Parathyroid adenoma (tissue), 2 donors: Measurements from ENCODE around the gene ADCY5.

Source experiments
- H2AFZ ChIP-seq: fragments of 300-600 bp; sonication (generic); one replicate; pipeline ENCODE4 v1.7.0; 2017; ENCODE audit warnings: antibody characterized with exemption, mild to moderate bottlenecking
- H3K27ac ChIP-seq: fragments of 300-600 bp; sonication (generic); one replicate; pipeline ENCODE4 v1.7.0; 2017
- H3K27me3 ChIP-seq: fragments of 300-600 bp; sonication (generic); one replicate; pipeline ENCODE4 v1.7.0; 2017; ENCODE audit warnings: low read length; ENCODE audit not compliant: control insufficient read depth, insufficient read depth
- H3K36me3 ChIP-seq: fragments of 300-600 bp; sonication (generic); one replicate; pipeline ENCODE4 v1.7.0; 2017; ENCODE audit warnings: low read length; ENCODE audit not compliant: control insufficient read depth, insufficient read depth
- H3K4me1 ChIP-seq: fragments of 300-600 bp; sonication (generic); one replicate; pipeline ENCODE4 v1.7.0; 2017; ENCODE audit warnings: control low read depth
- H3K4me2 ChIP-seq: fragments of 300-600 bp; sonication (generic); one replicate; pipeline ENCODE4 v1.7.0; 2017; ENCODE audit warnings: low read length
- H3K4me3 ChIP-seq: fragments of 300-600 bp; sonication (generic); one replicate; pipeline ENCODE4 v1.7.0; 2017; ENCODE audit warnings: low read depth, low read length
- H3K79me2 ChIP-seq: fragments of 300-600 bp; sonication (generic); one replicate; pipeline ENCODE4 v1.7.0; 2017; ENCODE audit warnings: control low read depth
- H3K9ac ChIP-seq: fragments of 300-600 bp; sonication (generic); one replicate; pipeline ENCODE4 v1.7.0; 2017; ENCODE audit warnings: mild to moderate bottlenecking
- H3K9me3 ChIP-seq: fragments of 300-600 bp; sonication (generic); one replicate; pipeline ENCODE4 v1.7.0; 2017; ENCODE audit warnings: low read length; ENCODE audit not compliant: control insufficient read depth
- TF ChIP-seq, protein P1 (sequence below): fragments of 300-600 bp; sonication (generic); IDR thresholded peaks from one replicate; pipeline ENCODE4 v1.7.0; 2017; ENCODE audit warnings: antibody characterized with exemption, mild to moderate bottlenecking
- donor health status: primary hyperparathyroidism.

The ADCY5 gene

GRCh38 chr3:123290107-123290930 lies 158.6 kb downstream of the ADCY5 start:
- Histone ChIP-seq H3K79me2 (no peaks in the 10 kb centered on the region), H3K4me2 (no peak overlapping the region), H2AFZ (no peak overlapping the region), H3K9me3 (no peaks in the 10 kb centered on the region), H3K4me3 (no peak overlapping the region), H3K36me3 (no peaks in the 10 kb centered on the region), H3K27ac (no peak overlapping the region), H3K27me3 (no peaks in the 10 kb centered on the region), H3K4me1 (no peaks in the 10 kb centered on the region), H3K9ac (no peak overlapping the region)
- TF ChIP-seq, protein P1, sequence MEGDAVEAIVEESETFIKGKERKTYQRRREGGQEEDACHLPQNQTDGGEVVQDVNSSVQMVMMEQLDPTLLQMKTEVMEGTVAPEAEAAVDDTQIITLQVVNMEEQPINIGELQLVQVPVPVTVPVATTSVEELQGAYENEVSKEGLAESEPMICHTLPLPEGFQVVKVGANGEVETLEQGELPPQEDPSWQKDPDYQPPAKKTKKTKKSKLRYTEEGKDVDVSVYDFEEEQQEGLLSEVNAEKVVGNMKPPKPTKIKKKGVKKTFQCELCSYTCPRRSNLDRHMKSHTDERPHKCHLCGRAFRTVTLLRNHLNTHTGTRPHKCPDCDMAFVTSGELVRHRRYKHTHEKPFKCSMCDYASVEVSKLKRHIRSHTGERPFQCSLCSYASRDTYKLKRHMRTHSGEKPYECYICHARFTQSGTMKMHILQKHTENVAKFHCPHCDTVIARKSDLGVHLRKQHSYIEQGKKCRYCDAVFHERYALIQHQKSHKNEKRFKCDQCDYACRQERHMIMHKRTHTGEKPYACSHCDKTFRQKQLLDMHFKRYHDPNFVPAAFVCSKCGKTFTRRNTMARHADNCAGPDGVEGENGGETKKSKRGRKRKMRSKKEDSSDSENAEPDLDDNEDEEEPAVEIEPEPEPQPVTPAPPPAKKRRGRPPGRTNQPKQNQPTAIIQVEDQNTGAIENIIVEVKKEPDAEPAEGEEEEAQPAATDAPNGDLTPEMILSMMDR = no peak

- no peak overlapping the region for H2AFZ ChIP-seq
- no peak overlapping the region for H3K4me3 ChIP-seq
- H3K4me2 ChIP-seq = no peak overlapping the region
- no peaks in the 10 kb centered on the region for H3K79me2 ChIP-seq
- TF ChIP-seq, protein P1 = no peak
- H3K4me1 ChIP-seq = no peaks in the 10 kb centered on the region
- H3K9ac ChIP-seq = no peak overlapping the region
- H3K36me3 ChIP-seq = no peaks in the 10 kb centered on the region
- H3K27ac ChIP-seq = no peak overlapping the region
- no peaks in the 10 kb centered on the region for H3K27me3 ChIP-seq
- H3K9me3 ChIP-seq = no peaks in the 10 kb centered on the region
Observed at GRCh38 chr3:123289391-123290106, 159.3 kb downstream of the ADCY5 start.

DNA sequence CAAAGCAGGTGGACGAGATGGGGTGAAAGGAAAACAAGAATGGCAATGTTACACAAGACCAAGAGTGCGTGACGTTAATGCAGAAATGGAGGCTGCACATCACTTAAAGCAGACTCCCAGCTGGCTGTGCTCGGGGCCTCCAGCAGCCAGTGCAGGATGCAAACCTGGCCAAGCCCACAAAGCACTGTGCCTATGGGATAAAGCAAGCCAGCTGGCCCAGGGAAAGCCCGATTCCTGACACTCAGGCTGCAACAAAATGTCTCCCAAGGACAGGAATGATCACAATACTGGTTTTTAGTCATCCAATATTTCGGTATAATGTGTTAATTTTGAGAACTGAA lies 161.0 kb downstream of the ADCY5 start:
- H3K4me2 ChIP-seq = no peak overlapping the region
- H3K27ac ChIP-seq = no peak overlapping the region

DNA sequence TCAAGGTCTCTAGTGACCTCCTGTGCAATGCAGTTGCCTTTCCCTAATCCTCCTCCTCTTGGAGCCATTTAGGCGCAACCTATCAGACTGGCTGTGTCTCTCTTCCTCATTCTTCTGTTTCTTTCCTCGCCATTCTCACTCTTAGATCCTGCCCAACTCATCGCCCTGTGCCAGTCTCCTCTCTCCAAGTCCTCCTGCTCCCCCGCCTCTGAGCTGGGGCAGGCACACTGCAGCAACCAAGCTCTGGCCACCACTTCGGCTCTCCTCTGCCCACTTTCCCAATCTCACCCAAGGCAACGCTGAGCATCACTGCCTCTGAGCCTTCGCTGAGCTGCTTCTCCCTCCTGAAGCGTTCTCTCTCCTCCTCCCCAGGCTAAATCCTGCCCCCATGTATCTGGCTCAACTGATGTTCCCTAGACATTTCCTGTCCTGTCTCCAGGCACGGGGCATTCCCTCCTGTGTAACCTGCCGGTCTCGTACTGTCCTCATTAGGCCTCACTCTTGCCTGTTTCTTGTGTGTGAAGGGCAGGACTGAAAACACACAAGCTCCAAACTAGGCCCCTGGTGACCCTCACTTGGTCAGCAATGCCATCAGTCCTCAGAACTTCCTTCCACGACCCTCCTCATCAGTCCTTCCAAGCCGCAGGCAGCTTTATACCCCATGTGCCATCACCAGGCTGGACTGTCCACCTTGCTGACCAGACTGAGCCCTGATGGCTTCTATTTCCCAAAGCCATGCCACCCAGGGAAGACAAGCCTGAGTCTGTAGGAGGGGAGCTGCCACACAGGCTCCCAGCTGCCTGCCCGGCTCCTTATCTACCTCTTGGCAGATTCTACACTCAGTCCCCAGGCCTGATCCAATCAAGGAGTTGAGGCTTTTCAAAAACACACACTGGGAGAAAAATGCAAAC lies 161.6 kb downstream of the ADCY5 start:
- TF ChIP-seq, protein P1 = no peak
- Histone ChIP-seq H3K4me2 (no peak overlapping the region), H3K36me3 (no peaks in the 10 kb centered on the region), H3K4me3 (no peak overlapping the region), H3K27me3 (no peaks in the 10 kb centered on the region), H3K9me3 (no peaks in the 10 kb centered on the region), H3K27ac (no peak overlapping the region), H3K79me2 (no peaks in the 10 kb centered on the region), H3K4me1 (no peaks in the 10 kb centered on the region), H2AFZ (no peak overlapping the region), H3K9ac (no peak overlapping the region)

More for the DNA sequence above, 161.0 kb downstream of the ADCY5 start:
- TF ChIP-seq, protein P1 = no peak
- H3K79me2 ChIP-seq = no peaks in the 10 kb centered on the region
- H3K9me3 ChIP-seq = no peaks in the 10 kb centered on the region
- no peak overlapping the region for H3K4me3 ChIP-seq
- no peaks in the 10 kb centered on the region for H3K36me3 ChIP-seq
- no peaks in the 10 kb centered on the region for H3K27me3 ChIP-seq
- no peaks in the 10 kb centered on the region for H3K4me1 ChIP-seq
- no peak overlapping the region for H2AFZ ChIP-seq
- H3K9ac ChIP-seq = no peak overlapping the region
